Esophagus muscularis mucosa (tissue), 4 donors: ENCODE measurements around the gene SELENOM.
A peak's percentile ranks its signal among the peaks of the same experiment; 100 is the strongest.

Source experiments
- CTCF ChIP-seq, 3 experiments: fragments of 200-600 bp in 2 of 3; fragments of 450-650 bp in 1 of 3; sonication (generic) in 2 of 3; IDR thresholded peaks; one replicate each; pipeline ENCODE4 v1.5.1; 2017 to 2019; ENCODE audit warnings: antibody characterized with exemption in 3 of 3, mild to moderate bottlenecking in 2 of 3, moderate library complexity in 1 of 3
- EP300 ChIP-seq: sonication (generic); formaldehyde crosslinking; IDR thresholded peaks from one replicate; pipeline ENCODE4 v1.6.1; 2017; ENCODE audit warnings: antibody characterized with exemption
- POLR2A ChIP-seq: fragments of 450-650 bp; IDR thresholded peaks from one replicate; pipeline ENCODE4 v1.6.1; 2017; ENCODE audit warnings: antibody characterized with exemption, moderate library complexity, mild to moderate bottlenecking, low read depth
- POLR2AphosphoS5 ChIP-seq, 2 donors: sonication (generic); formaldehyde crosslinking; IDR thresholded peaks; one replicate each; pipeline ENCODE4 v1.6.1; 2017; ENCODE audit warnings: antibody characterized with exemption in 2 of 2

GRCh38 chr22:31082606-31083376 is 24.6 kb downstream of the SELENOM start:
- TF ChIP-seq CTCF (IDR thresholded peaks at IDR 0.05) (peak; percentile 78 to 85 (median 80)), POLR2AphosphoS5 (IDR thresholded peaks at IDR 0.05) (peak in 1 of 2 donors; percentile 78), POLR2A (no peak), EP300 (no peak)
